Endothelial cell of umbilical vein (primary cell): ENCODE measurements around the gene ZNF714.

Source experiments
- CTCF ChIP-seq, 2 donors: IDR thresholded peaks; 1 replicate in 1 of 2; 2 replicates in 1 of 2; pipeline ENCODE4 v1.5.1; 2011; ENCODE audit warnings: low read length in 2 of 2, mild to moderate bottlenecking in 2 of 2, moderate library complexity in 2 of 2, control low read depth in 1 of 2, inconsistent platforms in 1 of 2, low read depth in 1 of 2; ENCODE audit not compliant: insufficient read depth in 1 of 2; ENCODE audit errors: extremely low read depth in 1 of 2
- EZH2 ChIP-seq: IDR thresholded peaks from 2 replicates; pipeline ENCODE4 v1.6.1; 2012; ENCODE audit warnings: borderline replicate concordance, low read depth, mild to moderate bottlenecking, moderate library complexity, low read length, inconsistent platforms; ENCODE audit not compliant: severe bottlenecking
- FOS ChIP-seq: IDR thresholded peaks from 2 replicates; pipeline ENCODE4 v1.6.1; 2011; ENCODE audit warnings: mild to moderate bottlenecking, low read length, moderate library complexity, borderline replicate concordance; ENCODE audit not compliant: insufficient read depth
- POLR2AphosphoS5 ChIP-seq: IDR thresholded peaks from 2 replicates; pipeline ENCODE4 v1.6.1; 2012; ENCODE audit warnings: low read depth, mild to moderate bottlenecking, control low read depth, low read length, moderate library complexity; ENCODE audit not compliant: insufficient read depth

GRCh38 chr19:21143854-21144253, 61.9 kb downstream of the ZNF714 start:
- TF ChIP-seq CTCF (IDR thresholded peaks at IDR 0.05; ENCODE audit: extremely low read depth in 1 of 2, insufficient read depth in 1 of 2, low read depth in 1 of 2, low read length in 2 of 2) = no peak
- no peak for TF ChIP-seq POLR2AphosphoS5
- no peak for TF ChIP-seq EZH2
- no peak for TF ChIP-seq FOS
